Measurements from ENCODE around the gene SENP2. TPM values are rescaled to one million over a fixed set of nuclear protein-coding genes. Genes with fewer than 3 reads are reported as not detected.
A peak's percentile ranks its signal among the peaks of the same experiment; 100 is the strongest.

The SENP2 gene
- total and polyA plus RNA-seq, 10 of the 15 experiments (the other 5 are each of a cell fraction or from before 2014, with no cell fraction given) = 9.0 to 42.7 (median 25.1) TPM

DNA sequence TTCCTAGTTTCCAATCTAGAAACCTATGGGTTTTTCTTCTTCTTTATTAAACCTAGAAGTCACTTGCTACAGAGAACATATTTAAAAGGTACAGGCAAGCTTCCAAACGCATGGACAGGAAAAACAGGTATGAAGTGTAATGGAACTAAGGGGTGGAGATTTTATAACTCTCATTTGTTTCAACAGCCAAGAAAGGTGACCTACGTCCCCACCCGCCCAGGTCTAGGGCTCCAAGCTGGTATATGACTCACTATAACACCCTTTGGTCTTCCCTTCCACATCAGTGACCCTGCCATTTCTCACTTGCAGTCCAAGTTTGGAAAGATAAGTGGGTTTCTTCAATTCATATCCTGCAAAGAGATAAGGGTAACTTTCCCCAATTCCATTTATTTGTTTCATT lies 27.7 kb upstream of the SENP2 start:
- ChIA-PET POLR2A (interaction anchor here (0.5 to 1.4 kb wide), 3 partner anchors 8 to 201 kb away, joined by 3 to 4 read pairs (median 4); partner anchors contain the start of gene TMEM41A), SMC1A (ENCODE audit: uncharacterized antibody, unreplicated experiment) (interaction anchor here (0.8 to 3.7 kb wide), 22 partner anchors 11 to 204 kb away, joined by 3 to 23 read pairs (median 6); partner anchors contain the start of genes MAP3K13 and SENP2), CTCF (interaction anchor here (0.5 to 4.8 kb wide), 22 partner anchors 10 to 684 kb away, joined by 3 to 56 read pairs (median 6); partner anchors contain the start of genes MAP3K13, SENP2 and TMEM41A), RAD21 (ENCODE audit: unreplicated experiment) (interaction anchor here (1.0 to 2.9 kb wide), 13 partner anchors 9 to 205 kb away, joined by 3 to 13 read pairs (median 5); partner anchors contain the start of genes MAP3K13, SENP2 and TMEM41A)
- WGBS (ENCODE audit: insufficient coverage, insufficient replicate concordance, low lambda C conversion rate, missing lambda C conversion rate) = 62% methylated on average over 3 of the region's 3 CpGs
- H3K79me2 ChIP-seq (ENCODE audit: control insufficient read depth, insufficient read depth, low read length) = no peaks in the 10 kb centered on the region
- TF ChIP-seq, protein P1, sequence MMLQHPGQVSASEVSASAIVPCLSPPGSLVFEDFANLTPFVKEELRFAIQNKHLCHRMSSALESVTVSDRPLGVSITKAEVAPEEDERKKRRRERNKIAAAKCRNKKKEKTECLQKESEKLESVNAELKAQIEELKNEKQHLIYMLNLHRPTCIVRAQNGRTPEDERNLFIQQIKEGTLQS (IDR thresholded peaks at IDR 0.05; ENCODE audit: borderline replicate concordance, extremely low read depth, low read depth, low read length) = no peak
- TF ChIP-seq SREBF2 (IDR thresholded peaks at IDR 0.05; ENCODE audit: low read length) = no peak
- TF ChIP-seq, protein P2, sequence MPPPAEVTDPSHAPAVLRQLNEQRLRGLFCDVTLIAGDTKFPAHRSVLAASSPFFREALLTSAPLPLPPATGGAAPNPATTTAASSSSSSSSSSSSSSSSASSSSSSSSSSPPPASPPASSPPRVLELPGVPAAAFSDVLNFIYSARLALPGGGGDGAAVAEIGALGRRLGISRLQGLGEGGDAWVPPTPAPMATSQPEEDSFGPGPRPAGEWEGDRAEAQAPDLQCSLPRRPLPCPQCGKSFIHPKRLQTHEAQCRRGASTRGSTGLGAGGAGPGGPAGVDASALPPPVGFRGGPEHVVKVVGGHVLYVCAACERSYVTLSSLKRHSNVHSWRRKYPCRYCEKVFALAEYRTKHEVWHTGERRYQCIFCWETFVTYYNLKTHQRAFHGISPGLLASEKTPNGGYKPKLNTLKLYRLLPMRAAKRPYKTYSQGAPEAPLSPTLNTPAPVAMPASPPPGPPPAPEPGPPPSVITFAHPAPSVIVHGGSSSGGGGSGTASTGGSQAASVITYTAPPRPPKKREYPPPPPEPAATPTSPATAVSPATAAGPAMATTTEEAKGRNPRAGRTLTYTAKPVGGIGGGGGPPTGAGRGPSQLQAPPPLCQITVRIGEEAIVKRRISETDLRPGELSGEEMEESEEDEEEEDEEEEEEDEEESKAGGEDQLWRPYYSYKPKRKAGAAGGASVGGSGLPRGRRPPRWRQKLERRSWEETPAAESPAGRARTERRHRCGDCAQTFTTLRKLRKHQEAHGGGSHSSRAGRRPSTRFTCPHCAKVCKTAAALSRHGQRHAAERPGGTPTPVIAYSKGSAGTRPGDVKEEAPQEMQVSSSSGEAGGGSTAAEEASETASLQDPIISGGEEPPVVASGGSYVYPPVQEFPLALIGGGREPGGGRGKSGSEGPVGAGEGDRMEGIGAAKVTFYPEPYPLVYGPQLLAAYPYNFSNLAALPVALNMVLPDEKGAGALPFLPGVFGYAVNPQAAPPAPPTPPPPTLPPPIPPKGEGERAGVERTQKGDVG (CRISPR knock-in tag; IDR thresholded peaks at IDR 0.05) = no peak
- no peak for TF ChIP-seq MYB (IDR thresholded peaks at IDR 0.05; ENCODE audit: borderline replicate concordance, low read depth, low read length)
- TF ChIP-seq FOS (IDR thresholded peaks at IDR 0.05; ENCODE audit: borderline replicate concordance, extremely low read depth, insufficient read length) = no peak
- no peaks in the 10 kb centered on the region for H3K9me3 ChIP-seq (replicated peaks; ENCODE audit: control insufficient read depth, insufficient read depth, low read length)
- peak overlapping the region; percentile 49; the same call in 1 of the 2 replicates for H3K4me2 ChIP-seq (ENCODE audit: control insufficient read depth, insufficient read depth)
- peak overlapping the region; percentile 49 for H3K27ac ChIP-seq (ENCODE audit: control insufficient read depth, insufficient read depth)
- DNase-seq (ENCODE audit: low read depth, low spot score) (no peak), FAIRE-seq (no peak), ATAC-seq (peak; percentile 66)
- H4K20me1 ChIP-seq (ENCODE audit: control insufficient read depth, insufficient read depth) = no peaks in the 10 kb centered on the region
- H3K9ac ChIP-seq (ENCODE audit: control insufficient read depth, insufficient read depth, low read length) = no peak overlapping the region; the same call in 1 of the 2 replicates
- H3K36me3 ChIP-seq (ENCODE audit: control insufficient read depth in 2 of 2, insufficient read depth in 2 of 2, low read length in 1 of 2) = no peaks in the 10 kb centered on the region
- H3K27me3 ChIP-seq (replicated peaks in 1 of 2; ENCODE audit: control insufficient read depth in 2 of 2, insufficient read depth in 2 of 2, low read length in 1 of 2) = no peaks in the 10 kb centered on the region
- H2AFZ ChIP-seq (ENCODE audit: control insufficient read depth, low read depth, low read length) = peak overlapping the region; percentile 87
- peaks cover 18% of the 10 kb centered on the region for H3K4me1 ChIP-seq (ENCODE audit: control insufficient read depth, insufficient read depth, low read length)
- BruUV-seq (replicated peaks) = no TSS peak
- intact Hi-C loops (cut with micrococcal nuclease; ENCODE audit: unreplicated experiment) (loop anchor here (5.0 kb wide), 1 partner anchor 206 kb away; no protein-coding TSS in a partner anchor), in situ Hi-C loops (cut with MboI) (no loop called here)
- H3K4me3 ChIP-seq = no peak overlapping the region

Measured in GM12878 (cell line).